HG03432 (cell line): Measurements from ENCODE around the gene KCND2.

Source experiments
- ATAC-seq: cut with Tn5 transposase; IDR thresholded peaks from one replicate; pipeline ENCODE4 v1.9.1; 2021; ENCODE audit warnings: mild to moderate bottlenecking, moderate library complexity; ENCODE audit not compliant: unreplicated experiment

The KCND2 gene

DNA sequence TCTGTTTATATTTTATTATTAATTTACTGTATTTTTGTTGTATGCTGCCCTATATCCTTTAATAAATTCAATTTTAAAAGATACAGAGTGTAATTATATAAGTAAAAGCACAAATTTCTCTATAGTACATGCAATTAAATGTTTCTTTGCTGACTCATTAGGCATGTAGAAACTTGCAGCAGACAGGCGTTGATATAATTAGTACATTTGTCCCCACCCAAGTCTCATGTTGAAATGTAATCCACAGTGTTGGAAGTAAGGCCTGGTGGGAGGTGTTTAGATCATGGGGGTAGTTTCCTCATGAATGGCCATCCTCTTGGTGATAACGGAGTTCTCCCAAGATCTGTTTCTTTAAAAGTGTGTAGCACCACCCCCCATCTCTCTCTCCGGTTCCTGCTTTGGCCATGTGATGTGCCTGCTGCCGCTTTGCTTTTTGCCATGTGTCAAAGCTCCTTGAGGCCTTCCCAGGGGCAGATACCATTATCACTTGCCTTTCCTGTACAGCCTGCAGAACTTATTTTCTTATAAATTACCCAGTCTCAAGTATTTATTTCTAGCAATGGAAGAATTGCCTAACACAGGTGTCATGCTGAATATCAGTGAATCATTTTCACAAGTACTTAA, 521.2 kb downstream of the KCND2 start:
- no peak for ATAC-seq

DNA sequence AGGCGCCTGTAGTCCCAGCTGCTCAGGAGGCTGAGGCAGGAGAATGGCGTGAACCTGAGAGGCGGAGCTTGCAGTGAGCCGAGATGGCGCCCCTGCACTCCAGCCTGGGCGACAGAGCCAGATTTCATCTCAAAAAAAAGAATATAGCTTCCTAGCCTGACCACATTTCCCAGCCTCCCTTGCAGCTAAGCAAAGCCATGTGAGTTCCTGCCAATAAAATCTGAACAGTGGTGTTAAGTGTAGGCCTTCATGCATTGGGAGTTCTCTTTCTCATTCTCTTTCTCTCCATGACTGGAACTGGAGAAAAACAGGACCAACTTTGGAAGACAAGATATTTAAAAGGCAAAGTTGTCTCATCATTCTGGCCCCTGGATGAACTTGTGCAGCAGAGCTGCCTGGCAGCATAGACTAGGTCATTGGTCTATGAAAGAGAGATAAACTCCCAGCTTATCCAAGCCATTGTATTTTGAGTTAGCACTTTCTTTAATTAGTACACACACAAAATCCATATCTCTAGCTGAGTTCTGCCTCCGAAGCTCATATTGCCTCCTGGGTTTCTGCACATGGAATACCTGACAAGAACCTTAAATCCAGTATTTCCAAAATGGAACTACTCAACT, 524.2 kb downstream of the KCND2 start:
- ATAC-seq, result no peak

DNA sequence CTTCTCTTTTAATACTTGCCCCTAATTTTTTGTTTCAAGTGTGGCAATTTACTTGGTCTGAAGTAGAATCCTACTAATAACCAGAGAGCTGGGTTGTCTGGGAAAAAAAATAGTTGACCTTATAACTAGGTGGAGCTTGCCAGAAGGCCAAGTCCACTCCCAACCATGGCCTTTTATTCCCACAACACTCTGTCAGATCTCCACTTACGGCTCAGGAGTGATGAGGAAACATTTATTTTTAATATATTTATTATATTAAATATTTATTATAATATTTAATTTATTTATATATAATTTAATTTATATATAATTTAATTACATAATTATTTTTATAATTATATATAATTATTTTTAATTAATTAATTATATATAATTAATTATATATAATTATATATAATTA, 526.2 kb downstream of the KCND2 start:
- no peak for ATAC-seq
